K562 treated with DMSO at 1 percent for 24 hours (cell line): ENCODE data around the gene SEPHS1. TPM values are rescaled to one million over a fixed set of nuclear protein-coding genes. Genes with fewer than 3 reads are reported as not detected.

Experiments
- total RNA-seq: library from RNA; unstranded; fragments of 300-600 nt; gene quantifications from 2 replicates; pipeline ENCODE4 v1.2.3, GENCODE V29; 2022; ENCODE audit warnings: low read depth; ENCODE audit not compliant: insufficient read depth

Gene SEPHS1, protein sequence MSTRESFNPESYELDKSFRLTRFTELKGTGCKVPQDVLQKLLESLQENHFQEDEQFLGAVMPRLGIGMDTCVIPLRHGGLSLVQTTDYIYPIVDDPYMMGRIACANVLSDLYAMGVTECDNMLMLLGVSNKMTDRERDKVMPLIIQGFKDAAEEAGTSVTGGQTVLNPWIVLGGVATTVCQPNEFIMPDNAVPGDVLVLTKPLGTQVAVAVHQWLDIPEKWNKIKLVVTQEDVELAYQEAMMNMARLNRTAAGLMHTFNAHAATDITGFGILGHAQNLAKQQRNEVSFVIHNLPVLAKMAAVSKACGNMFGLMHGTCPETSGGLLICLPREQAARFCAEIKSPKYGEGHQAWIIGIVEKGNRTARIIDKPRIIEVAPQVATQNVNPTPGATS
- total RNA-seq: 20.4 and 26.9 TPM in 2 replicates

DNA sequence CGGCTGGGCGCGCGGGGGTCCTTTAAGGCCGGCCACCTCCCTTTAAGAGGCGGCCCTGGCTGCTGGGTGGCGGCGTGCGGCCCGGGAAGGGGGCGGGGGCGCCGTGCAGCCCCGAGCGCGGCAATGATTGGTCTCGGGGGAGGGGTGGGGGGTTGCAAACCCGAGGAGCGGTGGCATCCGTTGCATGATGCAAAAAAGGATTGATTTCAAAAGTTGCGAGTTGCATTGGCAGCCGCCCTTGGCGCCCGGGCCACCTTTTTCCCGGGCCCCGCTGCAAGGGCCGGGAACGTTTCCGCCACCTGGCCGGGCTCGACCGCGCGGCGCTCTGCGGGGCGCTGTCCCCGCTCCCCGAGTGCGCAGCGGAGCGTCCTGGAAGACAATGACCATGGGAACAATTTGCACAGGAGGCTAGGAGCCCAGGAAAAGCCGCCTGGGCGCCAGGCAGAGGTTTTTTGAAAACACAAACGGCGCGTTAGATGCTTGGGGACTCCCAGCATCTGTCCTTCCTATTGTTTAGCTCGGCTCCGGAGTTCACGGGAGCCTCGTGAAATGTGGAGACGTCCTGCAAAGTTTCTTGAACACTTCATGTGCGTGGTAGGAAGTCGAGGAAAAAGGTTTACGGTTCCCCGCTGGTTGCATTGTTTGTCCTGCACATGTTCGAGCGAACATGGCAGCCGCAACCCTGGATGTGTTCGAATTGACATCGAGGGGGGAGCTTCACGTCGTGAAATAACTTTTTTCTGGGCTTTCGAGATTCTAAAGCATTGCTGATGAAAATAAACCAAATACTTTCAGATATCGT, at the start of gene SEPHS1:
SEPHS1 (minus strand) TSS at position 78 of the 802 bp plus-strand sequence. CDS start 3,343 bp downstream, outside the sequence.

GRCh38 chr10:13299437-13300287, 48.4 kb downstream of the SEPHS1 start, which contains the start of gene PHYH:
Gene PHYH (minus strand): TSS chr10:13300064. CDS start chr10:13300042, 22 bp downstream.

Other genes with a start within 250 kb of the SEPHS1 start
- gene OPTN, start 248.1 kb downstream of the SEPHS1 start, total RNA-seq: 37.5 and 37.9 TPM in 2 replicates
- gene MCM10, start 186.7 kb downstream of the SEPHS1 start, total RNA-seq: 14.8 and 17.0 TPM in 2 replicates
- gene UCMA, start 113.9 kb downstream of the SEPHS1 start, total RNA-seq: not detected in 2 replicates
- gene PHYH, start 48.2 kb downstream of the SEPHS1 start, total RNA-seq: 7.1 and 9.2 TPM in 2 replicates
- gene BEND7, start 180.7 kb upstream of the SEPHS1 start, total RNA-seq: 8.8 and 16.2 TPM in 2 replicates
- 12.5 and 14.2 TPM in 2 replicates for gene PRPF18, start 238.7 kb upstream of the SEPHS1 start, total RNA-seq